GM19099 (cell line): ENCODE results near the gene DIAPH2.

Experiments used
- POLR2A ChIP-seq: IDR thresholded peaks from 3 replicates; pipeline ENCODE4 v1.6.1; 2011; ENCODE audit warnings: low read depth; ENCODE audit not compliant: insufficient read length; ENCODE audit errors: extremely low read depth

DIAPH2 gene

GRCh38 chrX:97366237-97366636 is 681.6 kb downstream of the DIAPH2 start:
- TF ChIP-seq POLR2A, result no peak

- TF ChIP-seq POLR2A, result no peak
Measured at GRCh38 chrX:97367125-97367524, 682.5 kb downstream of the DIAPH2 start.

GRCh38 chrX:97369947-97370346 is 685.3 kb downstream of the DIAPH2 start:
- TF ChIP-seq POLR2A, result no peak

DNA sequence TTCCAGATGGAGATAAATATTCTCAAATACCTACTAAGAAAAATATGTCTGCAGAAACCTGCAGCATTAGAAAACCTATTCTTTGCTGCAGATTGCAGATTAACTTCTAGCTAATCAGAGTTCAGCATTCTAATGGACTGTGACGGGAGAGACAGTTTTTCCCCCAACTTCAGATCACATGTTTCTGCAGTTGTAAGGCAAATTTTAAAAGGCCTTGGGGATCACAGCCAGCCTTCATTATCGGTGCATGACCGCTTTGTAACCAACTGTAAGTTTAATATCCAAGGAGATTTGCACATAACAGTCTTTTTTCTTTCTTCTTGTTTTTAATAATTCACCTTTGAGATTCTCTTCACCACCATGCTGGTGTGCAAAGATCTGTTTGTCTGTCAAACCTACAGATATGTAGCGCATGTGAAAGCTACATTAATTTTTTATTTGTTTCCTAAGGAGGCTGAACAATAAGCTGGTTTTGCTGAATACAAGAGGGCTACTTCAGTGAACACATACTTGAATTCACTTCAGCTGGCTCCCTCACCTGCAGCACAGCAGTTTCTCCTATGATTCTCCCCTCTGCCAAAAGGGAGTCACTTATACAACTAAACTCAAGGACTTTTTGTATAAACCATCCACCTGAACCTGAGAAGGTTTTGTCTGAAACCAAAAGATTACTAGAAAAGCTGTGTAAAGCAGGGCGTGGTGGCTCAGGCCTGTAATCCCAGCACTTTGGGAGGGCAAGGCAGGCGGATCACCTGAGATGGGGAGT is 687.5 kb downstream of the DIAPH2 start:
- TF ChIP-seq POLR2A, result no peak

DNA sequence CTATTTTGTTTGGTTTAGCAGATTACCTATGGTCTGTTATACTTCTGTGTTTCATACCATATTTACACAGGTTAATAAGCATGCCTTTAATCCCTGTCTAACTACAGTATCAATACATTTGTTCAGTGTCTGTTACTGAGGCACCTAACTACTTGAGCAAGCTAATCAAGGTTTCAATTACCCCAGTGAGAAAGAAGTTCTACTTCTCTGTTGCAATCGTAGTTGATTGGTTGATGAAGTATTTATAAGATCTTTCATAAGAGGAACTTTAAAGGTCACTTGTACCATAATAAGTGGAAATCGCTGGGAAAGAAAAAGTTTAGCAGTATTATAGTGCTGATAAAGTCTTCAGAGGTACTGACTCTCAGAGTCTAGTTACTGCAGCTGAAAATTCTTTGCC is 689.6 kb downstream of the DIAPH2 start:
- no peak for TF ChIP-seq POLR2A

DNA sequence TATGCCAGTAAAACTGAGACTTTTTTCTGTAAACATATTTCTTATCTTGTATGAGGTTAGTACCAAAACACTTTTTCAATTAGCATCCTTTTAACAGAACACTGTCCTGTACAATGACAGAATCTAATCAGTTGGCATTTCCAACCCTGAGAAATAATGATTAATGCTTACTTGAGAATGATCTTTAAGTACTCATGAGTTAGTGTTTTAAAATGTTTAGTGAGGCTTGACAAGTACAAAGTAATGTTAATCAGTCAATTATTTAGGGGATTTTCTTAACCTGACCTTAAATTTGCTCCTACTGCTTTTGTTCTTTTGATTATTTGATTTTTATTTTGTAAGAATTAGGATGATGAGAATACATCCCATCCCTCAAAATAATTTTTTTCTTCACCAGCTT is 695.6 kb downstream of the DIAPH2 start:
- no peak for TF ChIP-seq POLR2A

DNA sequence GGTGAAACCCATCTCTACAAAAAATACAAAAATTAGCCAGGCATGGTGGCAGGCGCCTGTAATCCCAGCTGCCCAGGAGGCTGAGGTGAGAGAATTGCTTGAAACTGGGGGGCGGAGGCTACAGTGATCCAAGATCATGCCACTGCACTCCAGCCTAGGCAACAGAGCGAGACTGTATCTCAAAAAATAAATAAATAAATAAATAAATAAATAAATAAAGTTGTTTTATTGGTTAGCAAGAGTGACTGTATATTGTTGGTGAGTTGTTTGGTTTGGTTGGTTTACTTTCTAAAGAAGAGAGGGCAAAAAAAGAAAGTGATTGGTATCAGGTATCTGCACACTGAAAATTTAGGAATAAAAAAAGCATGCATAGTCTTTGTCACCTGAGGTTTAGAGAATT is 700.0 kb downstream of the DIAPH2 start:
- TF ChIP-seq POLR2A, result no peak

GRCh38 chrX:97387004-97387403 is 702.4 kb downstream of the DIAPH2 start:
- TF ChIP-seq POLR2A, result no peak

DNA sequence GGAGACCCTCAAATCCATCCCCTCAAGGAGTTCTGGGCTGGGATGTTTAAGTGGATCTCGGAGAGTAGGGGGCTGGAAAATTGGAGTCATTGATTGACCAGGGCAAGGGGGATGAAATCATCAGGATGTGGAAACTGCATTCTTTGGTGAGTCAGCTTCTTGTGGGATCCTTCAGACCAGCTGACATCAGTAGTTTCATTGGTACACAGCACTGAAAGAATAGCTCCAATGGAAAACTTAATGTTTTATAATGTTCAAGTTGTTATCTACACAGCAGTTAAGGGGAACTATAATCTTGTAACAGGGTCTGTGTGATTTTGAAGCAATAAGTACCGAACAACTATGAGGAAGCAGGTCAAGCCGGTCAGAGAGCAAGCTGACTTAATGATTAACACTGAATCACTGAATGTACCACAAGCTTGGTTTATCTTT is 705.1 kb downstream of the DIAPH2 start:
- TF ChIP-seq POLR2A, result no peak

DNA sequence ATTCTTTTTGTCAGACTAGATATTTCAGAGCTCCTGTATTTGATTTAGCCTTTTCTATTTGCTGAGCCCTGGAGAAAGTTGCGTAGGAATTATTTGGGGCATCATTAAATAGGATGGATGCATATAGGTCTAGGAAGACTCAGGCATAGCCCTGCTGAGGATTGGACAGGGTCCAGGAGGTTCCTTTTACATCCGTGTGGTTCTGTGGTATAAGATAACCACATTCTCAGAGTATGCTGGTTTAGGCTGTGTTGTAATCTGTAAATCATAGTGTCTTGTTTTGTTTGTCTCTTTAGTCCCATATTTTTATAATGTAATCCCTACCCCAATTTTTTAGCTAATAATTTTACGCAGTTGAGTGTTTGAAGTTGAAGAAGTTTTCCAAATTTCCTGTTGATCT is 712.7 kb downstream of the DIAPH2 start:
- no peak for TF ChIP-seq POLR2A

DNA sequence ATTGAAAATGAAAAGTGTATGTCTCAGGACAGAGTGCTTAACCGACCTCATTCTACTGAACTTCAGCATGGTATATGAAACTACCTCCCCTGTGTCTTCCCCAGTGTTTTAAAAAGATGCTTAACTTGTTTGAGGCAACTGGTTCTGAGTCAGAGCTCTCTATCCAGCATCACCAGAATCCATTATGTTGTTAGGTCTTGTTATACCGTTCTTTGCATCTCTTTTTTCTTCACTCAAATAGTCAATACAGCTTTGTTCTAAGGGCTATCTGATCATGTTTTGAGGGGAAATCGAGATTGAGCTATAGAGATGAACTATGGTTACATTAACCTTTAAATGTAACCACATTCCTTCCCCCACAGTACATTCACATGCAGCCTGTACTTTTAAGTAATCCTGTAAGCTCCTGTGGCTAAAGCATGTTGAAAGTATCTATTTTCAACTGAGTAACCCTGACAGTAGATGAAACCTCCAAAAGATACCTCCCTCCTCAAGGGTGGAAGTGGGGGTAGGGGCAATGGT is 713.4 kb downstream of the DIAPH2 start:
- no peak for TF ChIP-seq POLR2A

DNA sequence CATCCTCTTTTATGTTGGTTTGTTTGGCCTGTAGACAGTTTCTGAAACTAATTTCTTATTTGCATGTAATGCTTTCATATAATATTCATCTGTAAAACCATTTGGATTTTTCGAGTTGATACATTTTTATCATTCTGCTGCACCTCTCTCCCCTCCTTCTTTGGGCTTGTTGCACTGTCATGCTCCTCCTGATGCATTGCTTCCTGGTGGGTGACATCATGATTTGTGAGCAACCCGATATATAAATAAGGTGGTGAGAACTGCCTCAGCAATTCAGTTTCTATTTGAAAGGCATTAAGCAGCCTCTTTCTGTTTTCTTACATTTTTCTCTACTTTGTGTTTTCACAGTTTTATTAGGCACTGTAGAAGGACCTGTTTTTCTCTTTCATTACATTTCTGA is 714.8 kb downstream of the DIAPH2 start:
- TF ChIP-seq POLR2A, result no peak

- TF ChIP-seq POLR2A, result no peak
Measured at GRCh38 chrX:97400492-97400891, 715.9 kb downstream of the DIAPH2 start.

- TF ChIP-seq POLR2A, result no peak
Measured at GRCh38 chrX:97401154-97401553, 716.5 kb downstream of the DIAPH2 start.

- no peak for TF ChIP-seq POLR2A
Measured at GRCh38 chrX:97401586-97402136, 717.0 kb downstream of the DIAPH2 start.

- no peak for TF ChIP-seq POLR2A
Measured at GRCh38 chrX:97402333-97402732, 717.7 kb downstream of the DIAPH2 start.
